ENCODE measurements around the gene WNT11. TPM values are rescaled to one million over a fixed set of nuclear protein-coding genes. Genes with fewer than 3 reads are reported as not detected.

WNT11 gene
- total RNA-seq, 1 experiment from 2014 or later = not detected

- Mint-ChIP-seq H3K4me1 (ENCODE audit: low read depth, unreplicated experiment) (no peaks in the 10 kb centered on the region), H3K36me3 (ENCODE audit: insufficient read depth, unreplicated experiment) (no peaks in the 10 kb centered on the region), H3K9me3 (ENCODE audit: low read depth, unreplicated experiment) (no peaks in the 10 kb centered on the region), H3K4me3 (ENCODE audit: low read depth, unreplicated experiment) (no peak overlapping the region), H3K27ac (ENCODE audit: unreplicated experiment) (no peak overlapping the region), H3K27me3 (ENCODE audit: unreplicated experiment) (peaks cover 17% of the 10 kb centered on the region)
- no peak for TF ChIP-seq CTCF (IDR thresholded peaks at IDR 0.05; ENCODE audit: unreplicated experiment)
- CTCF ChIA-PET = no interaction called here
- DNase-seq = no peak
- intact Hi-C loops (cut with micrococcal nuclease; ENCODE audit: unreplicated experiment) = no loop called here
- no TSS peak for BruUV-seq (replicated peaks)
Observed at GRCh38 chr11:76193219-76193618, 13.1 kb downstream of the WNT11 start.

- CTCF ChIA-PET = no interaction called here
Observed at GRCh38 chr11:76190376-76190775, 15.9 kb downstream of the WNT11 start.

GRCh38 chr11:76189682-76190081 lies 16.6 kb downstream of the WNT11 start:
- BruUV-seq (replicated peaks) = no TSS peak
- Mint-ChIP-seq H3K36me3 (ENCODE audit: insufficient read depth, unreplicated experiment) (no peaks in the 10 kb centered on the region), H3K27ac (ENCODE audit: unreplicated experiment) (no peak overlapping the region), H3K4me3 (ENCODE audit: low read depth, unreplicated experiment) (no peak overlapping the region), H3K9me3 (ENCODE audit: low read depth, unreplicated experiment) (no peaks in the 10 kb centered on the region), H3K27me3 (ENCODE audit: unreplicated experiment) (peaks cover 18% of the 10 kb centered on the region), H3K4me1 (ENCODE audit: low read depth, unreplicated experiment) (no peaks in the 10 kb centered on the region)
- intact Hi-C loops (cut with micrococcal nuclease; ENCODE audit: unreplicated experiment) = no loop called here
- CTCF ChIA-PET = no interaction called here
- no peak for TF ChIP-seq CTCF (IDR thresholded peaks at IDR 0.05; ENCODE audit: unreplicated experiment)
- DNase-seq = no peak

More at GRCh38 chr11:76190376-76190775, 15.9 kb downstream of the WNT11 start:
- Mint-ChIP-seq H3K27me3 (ENCODE audit: unreplicated experiment) (peaks cover 18% of the 10 kb centered on the region), H3K36me3 (ENCODE audit: insufficient read depth, unreplicated experiment) (no peaks in the 10 kb centered on the region), H3K4me1 (ENCODE audit: low read depth, unreplicated experiment) (no peaks in the 10 kb centered on the region), H3K4me3 (ENCODE audit: low read depth, unreplicated experiment) (no peak overlapping the region), H3K27ac (ENCODE audit: unreplicated experiment) (no peak overlapping the region), H3K9me3 (ENCODE audit: low read depth, unreplicated experiment) (no peaks in the 10 kb centered on the region)
- no peak for DNase-seq
- intact Hi-C loops (cut with micrococcal nuclease; ENCODE audit: unreplicated experiment) = no loop called here
- TF ChIP-seq CTCF (IDR thresholded peaks at IDR 0.05; ENCODE audit: unreplicated experiment) = no peak
- no TSS peak for BruUV-seq (replicated peaks)

- H3K36me3 Mint-ChIP-seq (ENCODE audit: insufficient read depth, unreplicated experiment) = no peaks in the 10 kb centered on the region
- no peaks in the 10 kb centered on the region for H3K9me3 Mint-ChIP-seq (ENCODE audit: low read depth, unreplicated experiment)
- no peak for TF ChIP-seq CTCF (IDR thresholded peaks at IDR 0.05; ENCODE audit: unreplicated experiment)
- no TSS peak for BruUV-seq (replicated peaks)
- H3K27ac Mint-ChIP-seq (ENCODE audit: unreplicated experiment) = no peak overlapping the region
- H3K27me3 Mint-ChIP-seq (ENCODE audit: unreplicated experiment) = peaks cover 24% of the 10 kb centered on the region
- CTCF ChIA-PET = no interaction called here
- no peaks in the 10 kb centered on the region for H3K4me1 Mint-ChIP-seq (ENCODE audit: low read depth, unreplicated experiment)
- intact Hi-C loops (cut with micrococcal nuclease; ENCODE audit: unreplicated experiment) = no loop called here
- no peak overlapping the region for H3K4me3 Mint-ChIP-seq (ENCODE audit: low read depth, unreplicated experiment)
- DNase-seq = no peak
Observed at GRCh38 chr11:76188873-76189272, 17.4 kb downstream of the WNT11 start.

All from Calu3 (cell line).